NT2/D1 (cell line): ENCODE measurements around the gene CD79A.

Source experiments
- SUZ12 ChIP-seq: IDR thresholded peaks from 2 replicates; pipeline ENCODE4 v1.6.1; 2011; ENCODE audit not compliant: insufficient read length, insufficient read depth; ENCODE audit errors: extremely low read depth
- YY1 ChIP-seq: IDR thresholded peaks from 2 replicates; pipeline ENCODE4 v1.6.1; 2011; ENCODE audit not compliant: insufficient read length, insufficient read depth
- ZNF274 ChIP-seq: IDR thresholded peaks from 2 replicates; pipeline ENCODE4 v1.6.1; 2011; ENCODE audit warnings: mild to moderate bottlenecking, low read depth, low read length

DNA sequence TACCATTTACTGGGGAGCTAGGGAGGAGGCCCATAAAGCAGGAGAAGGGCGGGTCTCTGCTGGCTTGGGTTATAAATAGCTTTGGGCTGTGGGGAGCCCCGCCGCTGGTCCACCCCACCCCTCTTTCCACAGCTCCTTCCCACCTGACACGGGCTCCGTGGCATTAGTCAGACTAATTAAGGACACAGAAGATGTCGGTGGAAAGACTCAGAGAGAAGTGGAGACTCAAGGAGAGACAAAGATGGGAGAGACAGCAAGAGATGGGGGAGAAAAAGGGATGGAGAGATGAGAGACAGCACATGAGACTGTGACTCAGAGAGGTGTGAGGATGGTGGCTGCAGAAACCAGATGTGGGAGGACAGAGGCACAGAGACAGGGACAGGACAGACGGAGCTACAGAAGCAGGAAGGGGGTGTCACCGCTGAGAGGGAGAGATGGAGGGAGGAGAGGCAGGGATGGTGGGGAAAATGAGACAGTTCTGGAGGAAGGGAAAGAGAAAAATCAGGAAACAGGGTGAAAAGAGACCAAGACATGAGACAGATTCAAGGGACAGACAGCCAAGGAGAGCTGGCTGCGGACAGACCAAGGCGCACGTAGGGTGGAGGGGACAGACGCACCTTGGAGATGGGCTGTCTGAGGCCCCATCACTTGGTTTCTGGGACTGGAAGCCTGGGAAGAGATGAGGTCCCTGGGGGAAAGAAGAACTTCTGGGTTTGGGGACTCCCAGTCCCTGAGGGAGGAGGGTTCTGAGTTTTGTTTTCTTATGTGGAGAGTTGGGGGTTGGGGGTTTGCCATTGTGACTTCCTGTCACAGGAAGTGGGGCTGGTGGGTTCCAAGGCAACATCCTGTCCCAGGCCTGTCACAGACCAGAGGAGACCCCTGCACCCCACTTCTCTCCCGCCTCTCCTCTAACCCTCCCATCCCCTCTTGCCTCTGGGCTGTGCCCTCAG lies 10.0 kb downstream of the CD79A start:
- TF ChIP-seq SUZ12 (no peak), YY1 (no peak), ZNF274 (no peak)
